Measurements from ENCODE around the gene PHF20. TPM values are rescaled to one million over a fixed set of nuclear protein-coding genes. Genes with fewer than 3 reads are reported as not detected.

PHF20 gene
- total RNA-seq, 2 experiments from 2014 or later: 42.7 to 48.3 TPM

GRCh38 chr20:35796571-35796970 lies 24.8 kb downstream of the PHF20 start:
- no peak for DNase-seq
- H3K4me3 Mint-ChIP-seq: no peak overlapping the region
- no peaks in the 10 kb centered on the region for H3K27me3 Mint-ChIP-seq
- POLR2A ChIA-PET: interaction anchor here (1.5 to 2.7 kb wide), 2 partner anchors 25 to 54 kb away, joined by 4 to 19 read pairs; partner anchors contain the start of genes PHF20 and RBM39
- H3K36me3 Mint-ChIP-seq (ENCODE audit: low read depth): peaks cover 17% of the 10 kb centered on the region
- peaks cover 13% of the 10 kb centered on the region for H3K4me1 Mint-ChIP-seq
- H3K9me3 Mint-ChIP-seq: no peaks in the 10 kb centered on the region
- no peak overlapping the region for H3K27ac Mint-ChIP-seq
- CTCF ChIA-PET: no interaction called here

GRCh38 chr20:35801865-35802264 lies 30.1 kb downstream of the PHF20 start:
- H3K4me1 Mint-ChIP-seq: peaks cover 2% of the 10 kb centered on the region
- H3K27me3 Mint-ChIP-seq: no peaks in the 10 kb centered on the region
- no peaks in the 10 kb centered on the region for H3K9me3 Mint-ChIP-seq
- no peak overlapping the region for H3K27ac Mint-ChIP-seq
- peaks cover 18% of the 10 kb centered on the region for H3K36me3 Mint-ChIP-seq (ENCODE audit: low read depth)
- H3K4me3 Mint-ChIP-seq: no peak overlapping the region
- CTCF ChIA-PET: interaction anchor here (0.5 to 0.7 kb wide), 4 partner anchors 10 to 363 kb away, joined by 3 read pairs; no protein-coding TSS in a partner anchor
- DNase-seq: no peak
- POLR2A ChIA-PET: interaction anchor here (2.0 kb wide), 1 partner anchor 59 kb away, joined by 7 read pairs; the partner anchor contains the start of gene RBM39

GRCh38 chr20:35806075-35806474 lies 34.3 kb downstream of the PHF20 start:
- H3K4me1 Mint-ChIP-seq: peaks cover 2% of the 10 kb centered on the region
- H3K27ac Mint-ChIP-seq: no peak overlapping the region
- POLR2A ChIA-PET: no interaction called here
- peaks cover 23% of the 10 kb centered on the region for H3K36me3 Mint-ChIP-seq (ENCODE audit: low read depth)
- DNase-seq: no peak
- CTCF ChIA-PET: no interaction called here
- H3K27me3 Mint-ChIP-seq: no peaks in the 10 kb centered on the region
- no peak overlapping the region for H3K4me3 Mint-ChIP-seq
- H3K9me3 Mint-ChIP-seq: no peaks in the 10 kb centered on the region

- ChIA-PET POLR2A (no interaction called here), CTCF (interaction anchor here (0.7 kb wide), 2 partner anchors 25 to 74 kb away, joined by 3 to 4 read pairs; no protein-coding TSS in a partner anchor)
- no peaks in the 10 kb centered on the region for H3K27me3 Mint-ChIP-seq
- peaks cover 1% of the 10 kb centered on the region for H3K4me1 Mint-ChIP-seq
- peaks cover 22% of the 10 kb centered on the region for H3K36me3 Mint-ChIP-seq (ENCODE audit: low read depth)
- no peak overlapping the region for H3K4me3 Mint-ChIP-seq
- no peak overlapping the region for H3K27ac Mint-ChIP-seq
- no peak for DNase-seq
- no peaks in the 10 kb centered on the region for H3K9me3 Mint-ChIP-seq
Measured at GRCh38 chr20:35807877-35808276, 36.1 kb downstream of the PHF20 start.

- POLR2A ChIA-PET: no interaction called here
- CTCF ChIA-PET: no interaction called here
- peaks cover 16% of the 10 kb centered on the region for H3K4me1 Mint-ChIP-seq
Measured at GRCh38 chr20:35820715-35821114, 48.9 kb downstream of the PHF20 start.

GRCh38 chr20:35821807-35822242 lies 50.0 kb downstream of the PHF20 start:
- POLR2A ChIA-PET: interaction anchor here (1.6 kb wide), 1 partner anchor 132 kb away, joined by 4 read pairs; the partner anchor contains the start of gene SCAND1
- H3K27me3 Mint-ChIP-seq: no peaks in the 10 kb centered on the region
- H3K4me3 Mint-ChIP-seq: no peak overlapping the region
- H3K9me3 Mint-ChIP-seq: no peaks in the 10 kb centered on the region
- peaks cover 26% of the 10 kb centered on the region for H3K36me3 Mint-ChIP-seq (ENCODE audit: low read depth)
- DNase-seq: no peak
- H3K4me1 Mint-ChIP-seq: peaks cover 24% of the 10 kb centered on the region
- no peak overlapping the region for H3K27ac Mint-ChIP-seq
- CTCF ChIA-PET: no interaction called here

More at GRCh38 chr20:35820715-35821114, 48.9 kb downstream of the PHF20 start:
- Mint-ChIP-seq H3K36me3 (ENCODE audit: low read depth) (peaks cover 22% of the 10 kb centered on the region), H3K4me3 (no peak overlapping the region), H3K9me3 (no peaks in the 10 kb centered on the region), H3K27ac (no peak overlapping the region), H3K27me3 (no peaks in the 10 kb centered on the region)
- DNase-seq: no peak

GRCh38 chr20:35823147-35823546 lies 51.3 kb downstream of the PHF20 start:
- H3K9me3 Mint-ChIP-seq: no peaks in the 10 kb centered on the region
- DNase-seq: no peak
- peaks cover 26% of the 10 kb centered on the region for H3K36me3 Mint-ChIP-seq (ENCODE audit: low read depth)
- H3K27ac Mint-ChIP-seq: no peak overlapping the region
- no peak overlapping the region for H3K4me3 Mint-ChIP-seq
- peaks cover 24% of the 10 kb centered on the region for H3K4me1 Mint-ChIP-seq
- ChIA-PET POLR2A (no interaction called here), CTCF (interaction anchor here (0.6 kb wide), 1 partner anchor 105 kb away, joined by 3 read pairs; no protein-coding TSS in a partner anchor)
- no peaks in the 10 kb centered on the region for H3K27me3 Mint-ChIP-seq

- Mint-ChIP-seq H3K9me3 (no peaks in the 10 kb centered on the region), H3K27ac (no peak overlapping the region), H3K27me3 (no peaks in the 10 kb centered on the region), H3K4me1 (peaks cover 18% of the 10 kb centered on the region), H3K4me3 (no peak overlapping the region), H3K36me3 (ENCODE audit: low read depth) (peaks cover 26% of the 10 kb centered on the region)
- CTCF ChIA-PET: no interaction called here
- POLR2A ChIA-PET: interaction anchor here (0.8 kb wide), 1 partner anchor 55 kb away, joined by 3 read pairs; no protein-coding TSS in a partner anchor
- no peak for DNase-seq
Measured at GRCh38 chr20:35823937-35824336, 52.1 kb downstream of the PHF20 start.

GRCh38 chr20:35826397-35826998 lies 54.7 kb downstream of the PHF20 start:
- Mint-ChIP-seq H3K9me3 (no peaks in the 10 kb centered on the region), H3K4me1 (peaks cover 10% of the 10 kb centered on the region), H3K4me3 (no peak overlapping the region), H3K27me3 (no peaks in the 10 kb centered on the region), H3K27ac (no peak overlapping the region), H3K36me3 (ENCODE audit: low read depth) (peaks cover 31% of the 10 kb centered on the region)
- no peak for DNase-seq
- ChIA-PET POLR2A (no interaction called here), CTCF (no interaction called here)

GRCh38 chr20:35828434-35828833 lies 56.6 kb downstream of the PHF20 start:
- ChIA-PET CTCF (no interaction called here), POLR2A (no interaction called here)
- H3K4me3 Mint-ChIP-seq: no peak overlapping the region
- H3K4me1 Mint-ChIP-seq: peaks cover 16% of the 10 kb centered on the region
- peaks cover 37% of the 10 kb centered on the region for H3K36me3 Mint-ChIP-seq (ENCODE audit: low read depth)
- no peaks in the 10 kb centered on the region for H3K27me3 Mint-ChIP-seq
- H3K27ac Mint-ChIP-seq: no peak overlapping the region
- DNase-seq: no peak
- no peaks in the 10 kb centered on the region for H3K9me3 Mint-ChIP-seq

GRCh38 chr20:35828916-35829315 lies 57.1 kb downstream of the PHF20 start:
- DNase-seq: no peak
- Mint-ChIP-seq H3K27me3 (no peaks in the 10 kb centered on the region), H3K9me3 (no peaks in the 10 kb centered on the region), H3K4me3 (no peak overlapping the region), H3K27ac (no peak overlapping the region), H3K36me3 (ENCODE audit: low read depth) (peaks cover 38% of the 10 kb centered on the region), H3K4me1 (peaks cover 17% of the 10 kb centered on the region)
- ChIA-PET CTCF (interaction anchor here (0.7 kb wide), 1 partner anchor 58 kb away, joined by 7 read pairs; no protein-coding TSS in a partner anchor), POLR2A (no interaction called here)

- DNase-seq: no peak
- H3K27ac Mint-ChIP-seq: no peak overlapping the region
- peaks cover 39% of the 10 kb centered on the region for H3K36me3 Mint-ChIP-seq (ENCODE audit: low read depth)
- peaks cover 25% of the 10 kb centered on the region for H3K4me1 Mint-ChIP-seq
- CTCF ChIA-PET: no interaction called here
- no peak overlapping the region for H3K4me3 Mint-ChIP-seq
- POLR2A ChIA-PET: no interaction called here
- H3K27me3 Mint-ChIP-seq: no peaks in the 10 kb centered on the region
- H3K9me3 Mint-ChIP-seq: no peaks in the 10 kb centered on the region
Measured at GRCh38 chr20:35830264-35830663, 58.4 kb downstream of the PHF20 start.

GRCh38 chr20:35831029-35831428 lies 59.2 kb downstream of the PHF20 start:
- ChIA-PET POLR2A (no interaction called here), CTCF (no interaction called here)
- DNase-seq: no peak
- Mint-ChIP-seq H3K27me3 (no peaks in the 10 kb centered on the region), H3K4me1 (peaks cover 24% of the 10 kb centered on the region), H3K4me3 (no peak overlapping the region), H3K9me3 (no peaks in the 10 kb centered on the region), H3K27ac (no peak overlapping the region), H3K36me3 (ENCODE audit: low read depth) (peaks cover 40% of the 10 kb centered on the region)

GRCh38 chr20:35831971-35832370 lies 60.2 kb downstream of the PHF20 start:
- H3K36me3 Mint-ChIP-seq (ENCODE audit: low read depth): peaks cover 35% of the 10 kb centered on the region
- no peaks in the 10 kb centered on the region for H3K27me3 Mint-ChIP-seq
- ChIA-PET CTCF (no interaction called here), POLR2A (no interaction called here)
- H3K27ac Mint-ChIP-seq: no peak overlapping the region
- no peaks in the 10 kb centered on the region for H3K9me3 Mint-ChIP-seq
- no peak for DNase-seq
- peaks cover 18% of the 10 kb centered on the region for H3K4me1 Mint-ChIP-seq
- H3K4me3 Mint-ChIP-seq: no peak overlapping the region

Data from activated CD4-positive, alpha-beta memory T cell treated with anti-CD3 and anti-CD28 coated beads, Interleukin-2, amount 10 ng/mL, durations not matched to agents 7 days and 5 days (primary cell).